Measurements from ENCODE around the gene FARP1. TPM values are rescaled to one million over a fixed set of nuclear protein-coding genes. Genes with fewer than 3 reads are reported as not detected.

Gene FARP1
- total RNA-seq, 1 donor: 125 TPM

- no peak for DNase-seq (ENCODE audit: low read depth)
- H3K4me3 ChIP-seq (ENCODE audit: low read depth, low read length): no peak overlapping the region
- TF ChIP-seq CTCF (IDR thresholded peaks at IDR 0.05; ENCODE audit: insufficient read depth, low read depth, low read length): no peak
Observed at GRCh38 chr13:98246538-98247172, 103.8 kb downstream of the FARP1 start.

GRCh38 chr13:98251708-98252107, 108.8 kb downstream of the FARP1 start:
- DNase-seq (ENCODE audit: low read depth): no peak
- H3K4me3 ChIP-seq (ENCODE audit: low read depth, low read length): no peak overlapping the region
- TF ChIP-seq CTCF (IDR thresholded peaks at IDR 0.05; ENCODE audit: insufficient read depth, low read depth, low read length): no peak

- no peak overlapping the region for H3K4me3 ChIP-seq (ENCODE audit: low read depth, low read length)
- DNase-seq (ENCODE audit: low read depth): peak; percentile 96
- TF ChIP-seq CTCF (IDR thresholded peaks at IDR 0.05; ENCODE audit: insufficient read depth, low read depth, low read length): no peak
Observed at GRCh38 chr13:98252931-98253470, 110.1 kb downstream of the FARP1 start.

GRCh38 chr13:98253526-98253925, 110.6 kb downstream of the FARP1 start:
- DNase-seq (ENCODE audit: low read depth): peak; percentile 97
- H3K4me3 ChIP-seq (ENCODE audit: low read depth, low read length): no peak overlapping the region
- TF ChIP-seq CTCF (IDR thresholded peaks at IDR 0.05; ENCODE audit: insufficient read depth, low read depth, low read length): no peak

GRCh38 chr13:98254513-98254912, 111.6 kb downstream of the FARP1 start:
- H3K4me3 ChIP-seq (ENCODE audit: low read depth, low read length): no peak overlapping the region
- peak; percentile 80 for DNase-seq (ENCODE audit: low read depth)
- TF ChIP-seq CTCF (IDR thresholded peaks at IDR 0.05; ENCODE audit: insufficient read depth, low read depth, low read length): no peak

- DNase-seq (ENCODE audit: low read depth): no peak
- TF ChIP-seq CTCF (IDR thresholded peaks at IDR 0.05; ENCODE audit: insufficient read depth, low read depth, low read length): no peak
Observed at GRCh38 chr13:98258226-98258625, 115.3 kb downstream of the FARP1 start.

More at GRCh38 chr13:98258226-98258625, 115.3 kb downstream of the FARP1 start:
- no peak overlapping the region for H3K4me3 ChIP-seq (ENCODE audit: low read depth, low read length)
